IMR-90 (cell line): ENCODE results near the gene NXPH1. TPM values are rescaled to one million over a fixed set of nuclear protein-coding genes. Genes with fewer than 3 reads are reported as not detected.

ENCODE experiments used
- ATAC-seq: fragments of 200-7000 bp; cut with Tn5 transposase; 2 replicates; pipeline ENCODE4 v1.9.1; 2020; ENCODE audit warnings: low read depth, mild to moderate bottlenecking, moderate library complexity
- BruUV-seq: library from RNA; stranded (reverse); fragments of 400-500 nt; replicated peaks from 2 replicates; lab custom pipeline; 2021; lab: Mats Ljungman, UMichigan
- CTCF ChIA-PET: fragments of 300-600 bp; formaldehyde crosslinking; extraction: SDS; loops from one replicate; lab custom pipeline; 2021; ENCODE audit warnings: antibody characterized with exemption; lab: Yijun Ruan, JAX
- POLR2A ChIA-PET: fragments of 300-600 bp; sonication (Branson Sonifier 250); formaldehyde crosslinking; loops from one replicate; lab custom pipeline; 2022; ENCODE audit warnings: antibody characterized with exemption; ENCODE audit not compliant: unreplicated experiment; lab: Charles Lee
- DNase-seq: peaks from one replicate; pipeline ENCODE4 v3.0.0; 2013
- H2AFZ ChIP-seq: replicated peaks from 2 replicates; pipeline ENCODE3; 2013; ENCODE audit warnings: low read length, mild to moderate bottlenecking; ENCODE audit not compliant: poor library complexity
- H2AK5ac ChIP-seq: 2 replicates; pipeline ENCODE4 v1.6.1; 2013; ENCODE audit warnings: low read depth, low read length, inconsistent platforms
- H2AK9ac ChIP-seq: replicated peaks from 2 replicates; pipeline ENCODE3; 2013; ENCODE audit warnings: mild to moderate bottlenecking, low read depth, low read length, moderate library complexity; ENCODE audit not compliant: poor library complexity
- H2BK120ac ChIP-seq: 2 replicates; pipeline ENCODE4 v1.6.1; 2013; ENCODE audit warnings: low read depth, low read length, inconsistent platforms
- H2BK15ac ChIP-seq: 3 replicates; pipeline ENCODE4 v1.6.1; 2013; ENCODE audit warnings: low read depth, low read length, inconsistent platforms
- H2BK20ac ChIP-seq: 2 replicates; pipeline ENCODE4 v1.6.1; 2013; ENCODE audit warnings: low read depth, mild to moderate bottlenecking, inconsistent platforms, low read length, moderate library complexity
- H2BK5ac ChIP-seq: 2 replicates; pipeline ENCODE4 v1.6.1; 2013; ENCODE audit warnings: mild to moderate bottlenecking, low read depth, low read length, inconsistent platforms; ENCODE audit not compliant: poor library complexity, severe bottlenecking
- H3K14ac ChIP-seq: replicated peaks from 2 replicates; pipeline ENCODE4 v1.6.1; 2013; ENCODE audit warnings: low read depth, low read length, inconsistent platforms
- H3K18ac ChIP-seq: 2 replicates; pipeline ENCODE4 v1.6.1; 2013; ENCODE audit warnings: low read depth, low read length, control low read depth
- H3K23ac ChIP-seq: 2 replicates; pipeline ENCODE4 v1.6.1; 2013; ENCODE audit warnings: low read depth, low read length, inconsistent platforms
- H3K27ac ChIP-seq: 2 replicates; pipeline ENCODE4 v1.5.1; 2013; ENCODE audit warnings: mild to moderate bottlenecking, control low read depth, low read length; ENCODE audit not compliant: insufficient read depth
- H3K27me3 ChIP-seq: 2 replicates; pipeline ENCODE4 v1.6.1; 2013; ENCODE audit warnings: low read length; ENCODE audit not compliant: control insufficient read depth, insufficient read depth
- H3K36me3 ChIP-seq: 2 replicates; pipeline ENCODE4 v1.6.1; 2013; ENCODE audit warnings: low read length, mixed read lengths; ENCODE audit not compliant: control insufficient read depth, insufficient read depth
- H3K4ac ChIP-seq: 2 replicates; pipeline ENCODE4 v1.6.1; 2013; ENCODE audit warnings: low read depth, low read length, inconsistent platforms
- H3K4me1 ChIP-seq: 2 replicates; pipeline ENCODE4 v1.6.1; 2013; ENCODE audit warnings: low read length, mixed read lengths; ENCODE audit not compliant: control insufficient read depth, insufficient read depth
- H3K4me2 ChIP-seq: 2 replicates; pipeline ENCODE4 v1.6.1; 2013; ENCODE audit warnings: low read depth, mild to moderate bottlenecking, control low read depth, low read length, moderate library complexity
- H3K4me3 ChIP-seq: 2 replicates; pipeline ENCODE4 v1.5.1; 2013; ENCODE audit warnings: low read depth, mild to moderate bottlenecking, control low read depth, low read length, moderate library complexity; ENCODE audit not compliant: insufficient read depth
- H3K56ac ChIP-seq: 2 replicates; pipeline ENCODE4 v1.6.1; 2013; ENCODE audit warnings: low read length, inconsistent platforms; ENCODE audit not compliant: insufficient read depth; ENCODE audit errors: extremely low read depth
- H3K79me1 ChIP-seq, 2 experiments: 2 replicates each; pipeline ENCODE4 v1.6.1; 2013; ENCODE audit warnings: low read length in 2 of 2, inconsistent platforms in 1 of 2, low read depth in 1 of 2
- H3K9ac ChIP-seq: 2 replicates; pipeline ENCODE4 v1.6.1; 2013; ENCODE audit warnings: low read depth, low read length, control low read depth
- H3K9me1 ChIP-seq: 2 replicates; pipeline ENCODE4 v1.6.1; 2013; ENCODE audit warnings: low read length, inconsistent platforms; ENCODE audit not compliant: insufficient read depth
- H3K9me3 ChIP-seq: 2 replicates; pipeline ENCODE4 v1.6.1; 2013; ENCODE audit warnings: low read length; ENCODE audit not compliant: control insufficient read depth, insufficient read depth
- H4K20me1 ChIP-seq: 2 replicates; pipeline ENCODE4 v1.6.1; 2013; ENCODE audit warnings: low read length, inconsistent platforms; ENCODE audit not compliant: insufficient read depth
- H4K5ac ChIP-seq: 2 replicates; pipeline ENCODE4 v1.6.1; 2013; ENCODE audit warnings: mild to moderate bottlenecking, low read depth, low read length, control low read depth
- H4K8ac ChIP-seq, 2 experiments: 2 replicates each; pipeline ENCODE4 v1.6.1; 2013; ENCODE audit warnings: low read depth in 2 of 2, low read length in 2 of 2, control low read depth in 1 of 2, inconsistent platforms in 1 of 2
- H4K91ac ChIP-seq: 2 replicates; pipeline ENCODE4 v1.6.1; 2013; ENCODE audit warnings: low read depth, low read length, inconsistent platforms; ENCODE audit not compliant: insufficient read depth
- BHLHE40 ChIP-seq: fragments of 150-350 bp; IDR thresholded peaks from 2 replicates; pipeline ENCODE4 v1.6.1; 2016; ENCODE audit warnings: mild to moderate bottlenecking, low read depth, low read length
- CEBPB ChIP-seq: IDR thresholded peaks from 2 replicates; pipeline ENCODE4 v1.6.1; 2012; ENCODE audit warnings: low read depth, low read length, improper control_type of control experiment
- CHD1 ChIP-seq: IDR thresholded peaks from 2 replicates; pipeline ENCODE4 v1.6.1; 2012; ENCODE audit warnings: low read depth, low read length, improper control_type of control experiment
- CTCF ChIP-seq: conservative IDR thresholded peaks from 2 replicates; pipeline ENCODE4 v1.5.1; 2012; ENCODE audit warnings: mild to moderate bottlenecking, low read depth, low read length, improper control_type of control experiment
- ELK1 ChIP-seq: fragments of 150-350 bp; IDR thresholded peaks from 2 replicates; pipeline ENCODE4 v1.6.1; 2016; ENCODE audit warnings: low read depth, mild to moderate bottlenecking, low read length, moderate library complexity, borderline replicate concordance
- FOS ChIP-seq: fragments of 150-350 bp; IDR thresholded peaks from 2 replicates; pipeline ENCODE4 v1.6.1; 2016; ENCODE audit warnings: low read depth, low read length
- MXI1 ChIP-seq: IDR thresholded peaks from 2 replicates; pipeline ENCODE4 v1.6.1; 2012; ENCODE audit warnings: low read depth, mild to moderate bottlenecking, low read length, moderate library complexity, borderline replicate concordance
- RAD21 ChIP-seq: IDR thresholded peaks from 2 replicates; pipeline ENCODE4 v1.6.1; 2012; ENCODE audit warnings: low read length, improper control_type of control experiment
- SMC3 ChIP-seq: fragments of 150-350 bp; IDR thresholded peaks from 2 replicates; pipeline ENCODE4 v1.6.1; 2016; ENCODE audit warnings: low read depth, mild to moderate bottlenecking, antibody characterized with exemption, low read length, moderate library complexity
- USF2 ChIP-seq: fragments of 150-350 bp; IDR thresholded peaks from 2 replicates; pipeline ENCODE4 v1.6.1; 2017; ENCODE audit warnings: mild to moderate bottlenecking, antibody characterized with exemption, low read length, low read depth
- WGBS, 2 experiments: methylation state at CpG; one replicate each; pipeline versions ENCODE4 v1.1.5 to v1.1.7; 2013; ENCODE audit warnings: missing lambda C conversion rate in 2 of 2; ENCODE audit not compliant: insufficient read length in 1 of 2; ENCODE audit errors: extremely low coverage in 2 of 2; 5-methylcytosine and 5-hydroxymethylcytosine counted together
- dilution Hi-C: fragments of 300-500 bp; cut with HindIII; formaldehyde crosslinking; loops from one replicate; pipeline ENCODE4 v1.14.3; 2018; ENCODE audit warnings: low sequenced_read_pairs; ENCODE audit not compliant: unreplicated experiment
- in situ Hi-C: fragments of 300-500 bp; cut with MboI; formaldehyde crosslinking; loops from 3 replicates; pipeline ENCODE4 v1.14.3; 2019; ENCODE audit warnings: low sequenced_read_pairs, inconsistent platforms, mixed read lengths
- intact Hi-C: fragments of 100-400 bp; cut with micrococcal nuclease; formaldehyde crosslinking; loops from 2 replicates; pipeline ENCODE4 v1.10.0; 2022
- polyA plus RNA-seq, 3 experiments: library from polyadenylated mRNA; depleted of rRNA; stranded (reverse); fragments of >200 nt; gene quantifications; 2 replicates each; pipeline ENCODE4 v1.2.3, GENCODE V29; 2012; ENCODE audit warnings: low replicate concordance in 1 of 3
- total RNA-seq: library from RNA; depleted of rRNA; stranded (reverse); fragments of >200 nt; gene quantifications from 2 replicates; pipeline ENCODE4 v1.2.3, GENCODE V29; 2012

The NXPH1 gene
- total and polyA plus RNA-seq, 2 of the 4 experiments (the other 2 are of a cell fraction): not detected

GRCh38 chr7:8418629-8419245 is 14.7 kb upstream of the NXPH1 start:
- in situ Hi-C loops (no loop called here), dilution Hi-C loops (no loop called here), intact Hi-C loops (loop anchor here (5.0 kb wide), 1 partner anchor 1994 kb away; no protein-coding TSS in a partner anchor)
- Histone ChIP-seq H3K4me1 (no peaks in the 10 kb centered on the region), H3K4me3 (no peak overlapping the region), H2BK5ac (no peak overlapping the region), H4K91ac (no peak overlapping the region), H4K8ac (no peak overlapping the region), H3K23ac (no peak overlapping the region), H3K56ac (no peak overlapping the region), H2BK120ac (no peak overlapping the region), H3K27me3 (no peaks in the 10 kb centered on the region), H3K4ac (no peak overlapping the region), H3K27ac (no peak overlapping the region), H3K9ac (no peak overlapping the region), H3K36me3 (no peaks in the 10 kb centered on the region), H4K20me1 (no peaks in the 10 kb centered on the region), H3K18ac (no peak overlapping the region), H3K9me1 (no peaks in the 10 kb centered on the region), H3K79me1 (no peaks in the 10 kb centered on the region), H3K9me3 (0 out of 2 replicates have a peak, but pooled peaks cover 2% of the 10 kb centered on the region), H2AK5ac (no peak overlapping the region), H2AK9ac (no peak overlapping the region), H2BK20ac (no peak overlapping the region), H3K14ac (no peak overlapping the region), H2BK15ac (no peak overlapping the region), H3K4me2 (no peak overlapping the region), H4K5ac (no peak overlapping the region), H2AFZ (no peak overlapping the region)
- BruUV-seq: no TSS peak
- peak; percentile 43 for TF ChIP-seq SMC3
- TF ChIP-seq CTCF: peak; percentile 59
- TF ChIP-seq MXI1: no peak
- TF ChIP-seq FOS: no peak
- TF ChIP-seq RAD21: peak; percentile 57
- no peak for TF ChIP-seq BHLHE40
- TF ChIP-seq CHD1: no peak
- no peak for TF ChIP-seq CEBPB
- TF ChIP-seq ELK1: no peak
- TF ChIP-seq USF2: no peak
- no peak for ATAC-seq
- ChIA-PET POLR2A (no interaction called here), CTCF (no interaction called here)
- peak; percentile 40 for DNase-seq
- no CpG with 5 or more reads among the region's 1 CpG for WGBS, 2 experiments
